CD4-positive, alpha-beta T cell treated with Interleukin-2 at 100 ng/mL for 4 hours (primary cell): ENCODE results near the gene FHDC1.

Source experiments
- DNase-seq: peaks from one replicate; pipeline ENCODE4 v3.0.0-alpha.2; 2020; ENCODE audit warnings: low spot score

FHDC1 gene

DNA sequence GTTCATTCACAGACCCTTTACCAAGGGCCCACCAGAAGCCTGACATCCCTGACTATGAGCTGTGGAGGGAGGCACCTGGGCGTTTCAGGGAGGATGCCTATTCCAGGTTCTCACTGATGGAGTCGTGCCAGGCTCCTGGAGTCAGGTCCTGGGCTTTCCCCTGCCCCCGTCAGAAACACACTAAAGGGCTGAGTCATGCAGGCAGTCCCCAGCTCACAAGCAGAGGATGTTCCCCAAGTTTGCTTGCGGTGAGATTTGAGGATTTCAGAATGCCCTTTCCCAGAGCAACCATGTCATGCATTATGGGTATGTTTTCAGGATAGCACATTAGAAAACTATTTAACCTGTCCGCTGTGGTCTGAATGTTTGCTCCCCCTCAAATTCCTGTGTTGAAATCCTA, 45.2 kb downstream of the FHDC1 start:
- DNase-seq = no peak

GRCh38 chr4:152981842-152982241, 45.7 kb downstream of the FHDC1 start:
- no peak for DNase-seq

DNA sequence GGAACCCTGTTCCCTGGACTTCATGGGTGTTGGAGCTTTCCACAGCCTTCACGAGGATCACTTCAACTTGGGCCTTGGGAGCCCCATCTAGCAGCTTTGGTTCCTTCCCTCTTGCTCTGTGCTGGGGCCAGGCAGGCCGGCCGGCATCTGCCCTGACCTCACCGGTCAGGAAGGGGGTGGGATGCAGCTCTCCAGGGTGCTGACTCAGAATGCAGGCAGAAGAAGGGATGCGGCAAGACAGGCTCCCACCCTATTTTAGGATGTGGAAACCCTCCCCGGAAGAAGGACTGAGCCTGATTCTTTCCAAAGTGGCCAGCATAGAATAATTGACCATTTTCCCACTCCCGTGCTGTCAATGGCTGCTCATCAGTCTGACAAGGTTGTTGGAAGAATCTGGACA, 47.1 kb downstream of the FHDC1 start:
- DNase-seq = no peak

DNA sequence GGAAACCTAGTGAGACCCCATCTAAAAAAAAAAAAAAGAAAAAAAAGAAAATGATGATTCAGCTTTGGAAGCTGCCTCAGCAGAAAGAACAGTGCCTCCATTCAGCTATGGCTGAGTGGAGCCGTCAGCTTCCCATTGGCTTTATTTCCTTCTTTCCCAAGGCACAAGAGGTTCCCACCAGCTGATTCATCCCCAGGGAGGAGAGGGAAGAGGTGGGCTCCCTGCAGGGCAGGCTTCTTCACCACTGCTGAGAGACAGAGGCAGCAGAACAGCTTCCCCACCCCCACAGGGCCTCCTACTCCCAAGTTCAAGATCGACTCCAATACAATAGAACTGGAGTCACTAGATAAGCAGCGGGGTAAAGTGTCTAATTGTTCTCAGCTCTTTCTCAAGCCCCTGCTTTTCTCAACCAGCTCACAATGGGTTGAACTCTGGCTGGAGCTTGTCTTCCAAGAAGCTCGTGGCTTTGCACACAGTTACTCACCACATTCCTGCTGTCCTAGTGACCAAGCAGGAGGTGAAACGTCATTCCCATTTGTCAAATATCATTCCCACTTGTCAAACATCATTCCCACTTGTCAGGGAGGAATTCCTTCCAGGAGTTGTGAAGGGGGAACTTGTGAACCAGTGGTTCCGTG, 47.8 kb downstream of the FHDC1 start:
- DNase-seq = no peak

- no peak for DNase-seq
Measured at GRCh38 chr4:152988721-152989553, 52.8 kb downstream of the FHDC1 start.

DNA sequence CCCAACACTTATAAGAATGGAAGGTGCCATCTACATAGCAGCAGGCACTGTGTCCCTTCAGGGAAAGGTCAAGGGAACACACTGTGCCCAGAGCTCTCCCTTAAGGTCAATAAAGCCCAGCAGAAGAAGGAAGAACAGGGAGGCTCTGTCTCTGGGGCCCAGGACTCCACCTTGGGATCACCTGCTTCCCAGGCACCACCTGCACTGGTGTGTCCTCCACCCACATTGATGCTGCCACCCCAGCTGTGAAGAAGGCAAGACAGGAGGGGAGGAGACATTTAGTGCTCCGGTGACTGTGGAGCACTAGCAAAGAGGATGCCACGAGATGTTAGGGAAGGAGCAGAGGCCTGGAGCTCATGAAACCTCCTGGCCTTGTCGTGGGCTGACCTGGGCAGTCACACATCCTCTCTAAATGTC, 53.4 kb downstream of the FHDC1 start:
- no peak for DNase-seq

DNA sequence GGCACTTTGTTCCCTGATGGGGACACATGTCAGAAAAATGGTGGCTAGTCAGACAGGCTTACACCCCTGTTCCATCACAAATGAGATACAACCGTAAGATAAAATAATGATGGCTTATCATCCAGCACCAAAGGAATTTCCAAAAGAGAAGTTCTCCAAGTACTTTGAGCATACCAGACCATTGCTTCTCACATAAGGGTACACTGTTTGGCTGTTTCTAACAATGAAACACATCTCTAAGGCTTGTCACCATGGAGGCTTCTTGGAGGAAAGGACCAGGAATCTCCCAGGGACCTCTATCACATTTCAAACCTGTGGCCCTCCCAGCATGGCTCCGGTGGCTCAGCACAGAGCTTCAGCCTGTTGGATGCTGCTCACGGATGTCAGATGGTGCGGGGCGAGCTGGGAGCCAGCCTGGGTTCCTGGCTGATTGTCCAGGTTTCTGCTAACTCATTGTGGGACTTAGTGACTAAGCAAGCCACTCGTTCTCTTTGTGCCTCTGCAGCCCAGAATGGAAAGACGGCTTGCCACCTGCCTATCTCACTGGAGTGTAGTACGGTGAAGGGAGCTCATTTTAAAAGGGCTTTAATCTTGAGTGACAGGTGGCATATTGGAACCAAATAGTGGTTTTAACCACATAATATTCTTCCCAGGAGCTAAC, 54.5 kb downstream of the FHDC1 start:
- DNase-seq = no peak

GRCh38 chr4:152991398-152991797, 55.3 kb downstream of the FHDC1 start:
- DNase-seq = no peak

- DNase-seq = no peak
Measured at GRCh38 chr4:152992027-152992426, 55.9 kb downstream of the FHDC1 start.

GRCh38 chr4:152992466-152992865, 56.3 kb downstream of the FHDC1 start:
- DNase-seq = no peak

GRCh38 chr4:152994038-152994437, 57.9 kb downstream of the FHDC1 start:
- DNase-seq = no peak

- DNase-seq = no peak
Measured at GRCh38 chr4:152996111-152996571, 60.0 kb downstream of the FHDC1 start.

DNA sequence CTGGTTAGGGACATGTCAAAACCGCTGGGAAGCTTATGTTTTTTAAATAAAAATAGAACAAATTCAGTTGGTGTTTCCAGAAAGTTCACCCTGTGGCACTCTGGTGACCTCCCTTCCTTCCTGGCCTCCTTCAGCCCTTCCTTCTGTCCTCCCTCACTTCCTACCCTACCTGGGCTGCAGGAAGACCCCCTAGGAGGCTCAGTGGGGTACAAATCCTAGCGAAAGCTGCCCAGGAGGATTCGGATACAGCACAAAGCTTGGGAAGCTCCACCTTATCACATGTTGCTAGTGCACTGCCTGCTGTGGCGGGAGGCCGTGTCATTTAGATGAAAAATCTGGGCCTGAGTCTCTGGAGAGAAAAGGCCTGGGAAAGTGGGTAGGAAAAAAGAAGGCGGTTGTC, 60.5 kb downstream of the FHDC1 start:
- DNase-seq = no peak

DNA sequence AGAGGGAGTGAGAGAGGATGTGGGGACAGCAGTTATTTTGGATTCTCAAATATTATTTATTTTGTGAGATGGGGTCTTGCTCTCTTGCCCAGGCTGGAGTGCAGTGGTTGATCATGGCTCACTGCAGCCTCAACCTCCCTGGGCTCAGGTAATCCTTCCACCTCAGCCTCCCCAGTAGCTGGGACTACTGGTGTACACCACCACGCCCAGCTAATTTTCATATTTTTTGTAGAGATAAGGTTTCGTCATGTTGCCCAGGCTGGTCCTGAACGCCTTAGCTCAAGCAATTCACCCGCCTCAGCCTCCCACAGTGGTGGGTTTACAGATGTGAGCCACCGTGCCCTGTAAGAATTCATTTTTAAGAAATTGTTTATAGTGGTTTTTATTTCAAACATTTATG, 61.2 kb downstream of the FHDC1 start:
- no peak for DNase-seq

GRCh38 chr4:152997771-152998487, 61.8 kb downstream of the FHDC1 start:
- DNase-seq = no peak

- DNase-seq = no peak
Measured at GRCh38 chr4:152998861-152999260, 62.7 kb downstream of the FHDC1 start.

DNA sequence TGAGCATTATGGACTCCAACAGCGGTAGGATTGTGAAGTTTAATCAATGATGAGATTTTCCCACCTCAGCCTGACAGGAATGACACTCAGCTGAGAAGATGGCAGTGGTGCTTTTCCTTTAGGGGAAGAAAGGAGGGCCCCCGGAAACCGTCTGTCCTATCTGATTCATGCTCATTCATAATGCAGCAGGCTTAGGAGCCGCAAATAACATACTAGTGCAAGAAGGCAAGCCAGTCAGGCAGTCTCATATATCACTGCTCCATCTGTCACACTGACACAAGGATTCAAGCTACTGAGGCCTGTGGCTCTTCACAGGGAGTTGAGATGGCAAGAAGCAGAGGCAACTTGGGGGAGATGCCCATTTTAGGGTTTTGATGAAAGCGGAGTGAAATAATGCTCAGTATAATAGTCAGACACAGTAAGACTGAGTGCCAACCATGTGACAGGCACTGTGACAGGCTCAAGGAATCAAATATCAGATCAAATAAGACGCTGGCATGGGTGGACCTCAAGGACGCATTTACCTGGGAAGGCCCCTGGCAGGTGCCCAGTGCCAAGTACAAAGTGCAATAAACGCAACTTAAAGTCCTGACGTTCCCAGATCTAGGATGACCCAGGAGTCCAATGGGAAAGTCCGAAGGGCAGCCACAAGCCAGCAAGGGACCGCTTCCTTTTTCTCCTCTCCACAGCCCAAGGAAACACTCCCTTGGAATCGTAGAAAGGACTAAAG, 63.4 kb downstream of the FHDC1 start:
- DNase-seq = no peak

DNA sequence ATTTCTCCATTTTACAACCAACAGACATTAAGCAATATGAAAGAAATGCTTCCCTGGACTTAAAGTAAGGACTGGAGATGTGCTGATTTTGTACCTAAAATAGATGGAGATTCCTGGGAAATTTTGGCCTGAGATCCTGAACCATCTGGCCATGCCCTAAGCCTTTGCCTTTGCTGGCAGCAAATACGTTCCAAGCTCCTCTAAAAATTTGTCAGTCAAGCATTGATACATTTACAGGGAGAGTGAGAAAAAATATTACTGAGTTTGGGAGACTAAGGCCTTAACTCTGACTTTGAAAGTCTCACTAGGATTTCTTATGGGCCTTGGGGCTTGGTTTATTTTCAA, 63.9 kb downstream of the FHDC1 start:
- no peak for DNase-seq

- DNase-seq = no peak
Measured at GRCh38 chr4:153001626-153002025, 65.5 kb downstream of the FHDC1 start.

DNA sequence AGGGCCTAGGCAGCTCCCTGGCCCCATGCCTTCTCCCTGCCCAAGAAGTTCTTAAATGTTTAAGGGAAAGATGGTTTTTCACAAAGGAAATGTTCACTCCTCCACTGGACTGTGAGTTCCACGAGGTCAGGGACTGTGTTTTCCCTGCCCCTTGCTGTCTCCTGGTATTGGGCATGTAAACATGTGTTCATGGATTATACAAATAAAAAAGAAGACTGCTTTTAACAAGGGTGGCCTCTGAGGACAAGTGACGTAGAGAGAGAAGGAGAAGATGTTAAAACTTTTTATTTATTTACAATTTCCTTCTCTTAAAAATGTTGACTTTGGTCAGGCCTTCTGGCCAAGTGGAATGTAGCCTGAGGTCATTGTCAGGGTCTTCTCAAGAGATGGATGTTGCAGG, 66.0 kb downstream of the FHDC1 start:
- DNase-seq = no peak

GRCh38 chr4:153004081-153004850, 68.1 kb downstream of the FHDC1 start:
- no peak for DNase-seq
